Nucleus accumbens (tissue), 56 donors: ENCODE results near the gene FAM219B.
A peak's percentile ranks its signal among the peaks of the same experiment; 100 is the strongest.
"Not testable (repeated sequence)": the region's sequence is repeated elsewhere in the genome, so short reads cannot be mapped to it uniquely, and the experiment has no call there.

Experiments used
- DNase-seq, 56 donors: peaks; one replicate each; lab custom pipeline; 2025; lab: John Stamatoyannopoulos, UW

FAM219B gene

DNA sequence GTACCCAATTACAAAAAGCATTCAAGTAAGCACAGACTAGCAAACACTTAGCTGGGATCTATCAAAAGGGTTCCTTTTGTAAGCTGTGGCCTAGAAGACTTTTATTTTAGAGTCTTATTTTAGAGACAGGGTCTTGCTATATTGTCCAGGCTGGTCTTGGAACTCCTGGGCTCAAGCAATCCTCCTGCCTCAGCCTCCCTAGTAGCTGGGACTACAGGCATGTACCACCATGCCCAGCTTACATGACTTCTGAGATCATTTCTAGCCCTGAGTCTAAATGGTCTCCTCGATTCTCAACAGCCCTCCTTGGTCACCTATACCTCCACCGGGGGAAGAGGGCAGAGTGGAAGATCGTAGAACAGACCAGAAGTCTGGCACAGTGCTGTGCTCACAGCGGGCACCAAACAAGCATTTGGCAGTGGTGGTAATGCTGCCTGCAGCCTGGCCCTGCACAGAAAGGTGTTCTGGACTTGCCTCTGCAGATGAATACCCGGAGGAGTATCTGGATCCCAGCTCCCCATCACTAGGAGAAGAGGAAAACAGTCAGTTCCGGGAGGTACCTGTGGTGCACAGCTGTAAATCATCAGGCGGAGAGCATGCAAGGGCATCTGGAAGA is 2.4 kb downstream of the FAM219B start:
- no peak for DNase-seq

DNA sequence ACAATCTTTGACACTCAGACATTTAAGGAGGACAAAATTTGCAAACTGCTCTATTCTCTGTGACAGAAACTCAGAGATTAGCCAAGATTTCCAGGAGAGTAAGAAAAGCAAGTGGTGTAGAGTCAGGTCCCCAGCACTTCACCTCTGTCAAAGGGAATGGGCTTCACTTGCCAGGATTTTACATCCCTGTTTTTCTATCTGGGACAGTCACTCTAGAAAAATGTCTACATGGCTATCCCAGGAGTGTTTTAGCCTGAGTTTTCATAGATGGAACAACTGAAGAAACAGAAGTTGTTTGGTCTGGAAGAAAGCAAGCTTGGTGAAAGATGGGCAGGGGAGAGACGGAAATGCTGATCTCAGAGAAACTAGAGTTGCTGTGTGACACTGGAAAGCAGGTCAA is 3.0 kb downstream of the FAM219B start:
- no peak for DNase-seq

DNA sequence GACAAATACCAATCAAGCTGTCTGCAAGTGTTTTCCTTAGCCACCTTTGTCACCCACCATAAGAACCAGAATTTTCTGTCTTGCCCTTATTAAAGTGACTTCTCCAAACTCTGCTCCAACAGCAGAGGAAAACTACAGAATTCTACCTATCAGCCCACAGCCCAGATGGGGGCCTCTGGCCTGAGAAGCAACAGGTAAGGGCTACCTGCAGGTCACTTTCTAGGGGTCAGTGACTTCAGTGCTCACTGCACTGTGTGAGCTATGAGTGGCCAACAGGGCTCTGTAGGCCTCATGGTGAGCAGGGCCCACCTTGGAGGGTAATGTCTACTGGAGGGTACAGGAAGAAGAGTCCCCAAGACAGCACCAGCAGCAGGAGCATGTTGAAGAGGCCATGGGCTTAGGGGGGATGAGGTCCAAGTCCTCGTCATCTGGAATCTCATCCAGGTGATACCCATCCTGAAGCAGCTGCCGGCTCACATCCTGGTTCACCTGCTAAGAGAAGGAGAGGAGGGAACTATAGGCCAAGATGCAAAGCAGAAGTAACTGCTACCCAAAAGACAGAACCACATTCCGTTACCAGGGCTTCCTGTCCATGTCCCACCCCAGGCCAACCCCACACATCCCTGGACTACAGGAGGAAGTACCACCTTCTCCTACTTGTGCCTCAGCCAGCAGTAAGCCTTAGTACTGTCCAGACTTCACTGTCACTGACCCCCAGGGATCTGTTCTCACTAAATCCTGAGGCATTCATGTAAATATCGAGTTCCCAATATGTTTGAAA is 4.2 kb downstream of the FAM219B start:
- DNase-seq, result no peak

DNA sequence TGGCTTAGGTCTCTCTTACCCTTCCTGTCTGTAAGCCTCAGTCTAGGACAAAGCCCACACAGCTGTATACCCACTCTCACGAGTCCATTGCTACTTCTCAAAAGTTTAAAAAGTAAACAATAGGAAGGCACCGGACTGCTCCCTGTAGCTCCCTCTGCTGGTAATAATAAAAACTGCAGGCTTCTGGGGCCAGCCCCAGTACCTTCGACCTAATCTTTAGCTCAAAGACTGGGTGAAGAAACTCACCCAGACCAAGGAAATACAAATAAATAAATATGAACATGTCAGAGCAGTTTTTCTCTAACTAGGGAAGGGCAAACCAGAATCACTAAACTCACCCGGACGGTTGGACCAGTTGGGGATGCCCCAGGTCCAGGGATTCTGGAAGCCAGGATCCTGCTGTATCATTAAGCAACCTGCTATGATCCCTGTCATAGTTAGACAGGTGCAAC is 5.0 kb downstream of the FAM219B start:
- peak in 28 of 56 donors; percentile 2 to 75 (median 14) for DNase-seq

DNA sequence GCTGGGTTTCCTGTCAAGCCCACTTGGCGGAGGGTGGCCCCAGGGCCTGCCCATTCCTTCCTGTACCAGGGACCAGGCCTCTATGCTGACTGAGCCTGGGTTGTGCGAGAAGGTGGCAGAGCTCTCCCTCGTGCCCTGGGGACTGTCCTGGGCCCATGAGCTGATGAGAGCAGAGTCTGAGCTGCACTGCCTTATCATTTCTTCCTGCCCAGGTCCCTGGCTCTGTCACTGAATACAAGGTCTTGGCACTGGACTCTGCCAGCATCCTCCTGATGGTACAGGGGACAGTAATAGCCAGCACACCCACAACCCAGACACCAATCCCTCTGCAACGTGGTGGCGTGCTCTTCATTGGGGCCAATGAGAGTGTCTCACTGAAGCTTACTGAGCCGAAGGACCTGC is 9.3 kb downstream of the FAM219B start:
- no peak for DNase-seq

DNA sequence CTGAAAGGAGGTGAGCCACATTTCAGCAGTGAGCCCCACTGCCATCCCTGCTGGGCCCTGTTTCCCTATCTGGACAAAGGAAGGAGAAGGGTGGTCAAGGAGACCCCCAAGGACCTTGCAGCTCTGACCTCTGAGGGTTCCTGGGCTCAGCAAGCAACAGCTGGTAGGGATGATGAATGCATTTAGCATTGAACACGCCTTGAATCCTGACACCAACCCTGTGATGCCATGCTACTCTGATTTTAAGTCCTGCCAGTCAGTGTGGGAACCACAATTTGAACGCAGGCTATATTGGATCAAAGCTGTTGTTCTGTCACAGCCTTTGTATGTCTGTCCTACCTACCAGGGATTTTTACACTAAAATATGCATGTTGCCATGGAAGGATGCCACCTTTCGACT is 10.3 kb downstream of the FAM219B start:
- DNase-seq, result no peak

DNA sequence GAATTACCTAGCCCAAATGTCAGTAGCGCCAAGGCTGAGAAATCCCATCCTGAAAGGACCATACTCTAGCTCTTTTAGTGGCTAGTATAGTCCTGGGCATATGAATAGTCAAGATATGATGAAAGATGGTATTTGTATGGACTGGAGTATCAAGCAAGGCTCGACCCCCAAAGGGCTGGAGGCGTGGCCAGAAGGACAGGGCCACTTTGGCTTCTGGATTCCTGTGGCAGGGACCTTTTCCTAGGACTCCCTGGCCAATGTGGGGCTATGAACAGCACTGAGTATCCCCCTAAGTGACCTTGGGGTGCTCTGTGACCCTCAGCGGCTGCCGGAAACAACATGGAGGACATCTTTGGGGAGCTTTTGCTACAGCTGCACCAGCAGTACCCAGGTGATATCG is 10.8 kb downstream of the FAM219B start:
- no peak for DNase-seq

DNA sequence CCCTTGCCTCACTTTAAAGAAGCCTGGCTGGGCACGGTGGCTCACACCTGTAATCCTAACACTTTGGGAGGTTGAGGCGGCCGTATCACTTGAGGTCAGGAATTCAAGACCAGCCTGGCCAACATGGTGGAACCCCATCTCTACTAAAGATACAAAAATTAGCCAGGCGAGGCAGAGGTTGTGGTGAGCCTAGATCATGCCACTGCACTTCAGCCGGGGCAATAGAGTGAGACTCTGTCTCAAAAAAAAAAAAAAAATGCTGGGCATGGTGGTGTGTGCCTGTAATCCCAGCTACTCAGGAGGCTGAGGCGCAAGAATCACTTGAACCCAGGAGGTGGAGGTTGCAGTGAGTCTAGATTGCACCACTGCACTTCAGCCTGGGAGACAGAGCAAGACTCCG is 12.3 kb downstream of the FAM219B start:
- not testable (repeated sequence) for DNase-seq

DNA sequence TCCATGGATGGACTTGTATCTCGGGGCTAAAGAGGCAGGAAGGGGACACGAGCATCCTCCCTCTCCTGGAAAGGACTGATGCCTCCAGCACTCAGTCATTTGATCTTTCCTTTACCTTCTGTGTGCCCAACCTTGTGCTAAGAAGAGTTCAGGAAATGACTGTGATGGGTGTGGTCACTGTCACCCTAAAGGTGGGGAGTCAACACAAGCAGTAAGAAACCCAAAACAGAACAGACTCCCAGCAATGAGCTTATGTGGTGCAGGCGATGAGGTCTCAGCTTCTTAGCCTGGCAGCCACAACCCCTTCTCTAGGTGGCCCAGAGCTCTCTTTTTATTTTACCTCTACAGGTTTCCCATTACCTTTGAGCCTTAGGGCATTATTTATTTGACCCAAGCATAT is 13.0 kb downstream of the FAM219B start:
- no peak for DNase-seq

DNA sequence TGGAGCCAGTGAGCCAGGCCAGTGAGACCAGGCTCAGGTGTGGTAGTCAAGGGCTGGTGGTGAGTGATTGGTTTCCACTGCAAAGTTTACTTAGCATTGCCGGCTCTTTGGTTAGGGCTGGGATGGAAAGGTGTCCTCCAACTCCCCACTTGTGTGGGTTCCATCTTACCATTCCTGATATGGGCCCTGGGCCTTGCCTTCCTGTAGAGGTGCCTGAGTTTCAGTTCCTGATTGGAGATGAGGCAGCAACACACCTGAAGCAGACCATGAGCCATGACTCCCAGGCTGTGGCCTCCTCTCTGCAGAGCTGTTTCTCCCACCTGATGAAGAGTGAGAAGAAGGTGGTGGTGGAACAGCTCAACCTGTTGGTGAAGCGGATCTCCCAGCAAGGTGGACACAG is 13.7 kb downstream of the FAM219B start:
- DNase-seq, result no peak

DNA sequence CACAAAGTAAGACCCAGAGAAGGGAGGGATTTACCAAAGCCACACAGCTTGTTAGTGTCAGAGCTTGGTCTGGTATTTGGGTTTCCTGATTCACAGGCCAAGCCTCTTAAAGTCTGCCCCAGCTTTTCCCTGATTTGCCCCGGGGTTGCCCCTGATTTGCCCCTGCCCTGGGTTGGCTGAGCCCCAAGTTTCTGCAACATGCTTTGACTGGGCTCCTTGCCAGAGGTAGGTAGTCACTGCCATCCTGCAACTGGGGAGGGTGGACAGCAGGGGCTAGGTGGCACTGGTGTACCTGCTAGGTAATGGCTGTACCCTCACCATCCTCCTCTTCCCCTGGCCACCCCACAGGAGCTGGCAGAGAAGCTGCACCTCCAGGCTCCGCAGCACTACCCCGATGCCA is 14.3 kb downstream of the FAM219B start:
- no peak for DNase-seq

DNA sequence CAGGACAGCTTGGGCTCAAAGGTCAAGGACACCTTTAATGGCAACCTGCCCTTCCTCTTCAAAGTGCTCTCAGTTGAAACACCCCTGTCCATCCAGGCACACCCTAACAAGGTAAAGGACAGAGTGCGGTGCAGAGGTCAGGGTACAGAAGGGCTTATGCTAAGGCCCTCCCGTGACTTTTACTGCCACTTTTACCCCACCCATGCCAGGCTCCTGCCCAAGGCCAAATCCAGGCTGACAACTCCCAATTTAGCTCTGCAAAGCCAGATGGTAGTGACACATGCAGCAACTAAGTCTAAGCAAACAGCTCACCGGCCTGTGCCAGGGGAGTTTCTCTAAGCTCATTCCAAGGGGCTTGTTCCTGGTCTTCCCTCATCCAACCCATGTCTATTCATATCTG is 15.2 kb downstream of the FAM219B start:
- no peak for DNase-seq

DNA sequence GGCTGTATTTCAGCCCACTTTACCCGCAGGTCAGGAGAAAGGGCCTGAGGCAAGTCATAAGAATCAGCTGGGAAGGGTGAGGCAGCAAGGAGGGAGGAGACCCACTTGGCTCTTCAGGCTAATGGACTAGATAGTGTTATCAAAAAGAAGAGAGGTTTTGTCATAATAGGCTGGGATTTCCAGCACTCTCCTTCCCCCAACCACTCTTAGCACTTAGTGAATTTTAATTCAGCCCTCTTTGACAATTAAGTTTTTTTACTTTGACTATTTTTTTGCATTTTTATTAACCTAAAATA is 16.0 kb downstream of the FAM219B start:
- DNase-seq, result no peak

DNA sequence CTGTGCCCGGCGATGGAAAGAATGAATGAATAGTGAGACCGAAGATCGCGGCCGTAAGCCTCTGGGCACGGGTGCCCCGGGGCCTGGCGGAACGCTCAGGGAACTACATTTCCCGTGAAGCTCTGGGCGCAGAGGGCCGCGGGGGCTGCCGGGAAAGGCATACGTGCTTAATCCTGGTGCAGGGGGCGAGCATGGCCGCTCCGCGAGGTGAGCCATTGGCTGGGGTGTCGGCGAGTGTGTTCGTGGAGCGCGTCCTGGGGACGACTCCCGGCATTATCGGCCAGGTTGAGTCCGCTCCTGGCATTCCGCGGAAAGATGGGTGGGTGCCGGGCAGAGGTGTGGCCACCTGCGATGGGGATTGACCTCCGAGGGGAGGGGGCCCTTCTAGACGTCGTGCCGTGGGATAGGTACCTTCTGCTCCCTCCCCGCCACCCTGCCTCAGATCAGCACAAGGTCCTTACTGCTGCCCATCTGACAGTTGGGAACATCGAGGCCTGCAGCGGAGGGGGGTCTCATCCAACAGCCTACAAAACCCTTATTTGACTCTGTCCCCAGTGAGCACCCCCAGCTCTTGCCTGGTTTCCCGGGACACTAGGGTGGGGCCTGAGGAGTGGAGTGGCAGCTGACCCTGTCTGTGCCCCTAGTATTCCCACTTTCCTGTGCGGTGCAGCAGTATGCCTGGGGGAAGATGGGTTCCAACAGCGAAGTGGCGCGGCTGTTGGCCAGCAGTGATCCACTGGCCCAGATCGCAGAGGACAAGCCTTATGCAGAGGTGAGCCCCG is 16.6 kb downstream of the FAM219B start, which contains the start of gene MPI:
MPI (plus strand) TSS at position 160 of the 782 bp plus-strand sequence; CDS start at position 192, 32 bp downstream.
- peak; percentile 13 to 92 (median 81) for DNase-seq

DNA sequence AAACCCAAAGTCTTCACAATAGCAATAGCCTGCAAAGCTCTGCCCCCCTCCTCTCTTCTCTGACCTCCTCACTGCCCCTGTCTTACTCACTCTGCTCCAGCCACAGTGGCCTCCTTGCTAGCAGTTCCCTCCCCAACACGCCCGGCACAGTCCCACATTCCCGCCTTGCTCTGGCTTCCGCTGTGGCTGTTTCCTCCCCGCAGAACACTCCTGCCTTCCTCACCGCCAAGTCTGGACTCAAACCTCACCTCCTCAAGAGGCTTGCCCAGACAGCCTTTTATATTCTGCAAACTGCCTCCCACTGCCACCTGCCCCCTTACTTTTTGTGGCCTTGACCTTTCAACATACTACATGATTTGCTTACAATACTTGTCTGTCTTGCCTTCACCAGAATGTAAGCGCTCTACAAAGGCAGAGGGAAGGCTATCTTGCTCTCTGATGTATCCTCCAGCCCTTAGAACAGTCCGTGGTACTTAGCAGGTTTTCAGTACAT is 17.2 kb downstream of the FAM219B start:
- peak in 33 of 56 donors; percentile 15 to 82 (median 46) for DNase-seq

DNA sequence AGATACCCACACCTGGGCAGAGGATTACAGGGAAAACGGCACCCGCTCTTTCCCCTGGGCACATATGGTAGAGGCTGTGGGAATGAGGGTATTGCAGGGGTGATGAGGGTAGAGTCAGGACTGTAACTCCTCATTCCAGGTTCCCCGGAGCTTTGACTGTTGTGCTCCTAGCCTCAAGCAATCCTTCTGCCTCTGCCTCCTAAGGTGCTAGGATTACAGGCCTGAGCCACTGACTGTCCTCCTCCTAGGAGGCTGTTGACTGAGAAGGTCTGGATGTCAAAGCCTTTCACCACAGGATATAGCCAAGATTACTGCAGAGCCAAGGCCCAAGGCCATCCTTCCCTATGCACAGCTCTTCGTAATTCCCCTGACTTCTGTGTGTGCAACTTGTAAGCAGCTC is 17.9 kb downstream of the FAM219B start:
- DNase-seq, result no peak

DNA sequence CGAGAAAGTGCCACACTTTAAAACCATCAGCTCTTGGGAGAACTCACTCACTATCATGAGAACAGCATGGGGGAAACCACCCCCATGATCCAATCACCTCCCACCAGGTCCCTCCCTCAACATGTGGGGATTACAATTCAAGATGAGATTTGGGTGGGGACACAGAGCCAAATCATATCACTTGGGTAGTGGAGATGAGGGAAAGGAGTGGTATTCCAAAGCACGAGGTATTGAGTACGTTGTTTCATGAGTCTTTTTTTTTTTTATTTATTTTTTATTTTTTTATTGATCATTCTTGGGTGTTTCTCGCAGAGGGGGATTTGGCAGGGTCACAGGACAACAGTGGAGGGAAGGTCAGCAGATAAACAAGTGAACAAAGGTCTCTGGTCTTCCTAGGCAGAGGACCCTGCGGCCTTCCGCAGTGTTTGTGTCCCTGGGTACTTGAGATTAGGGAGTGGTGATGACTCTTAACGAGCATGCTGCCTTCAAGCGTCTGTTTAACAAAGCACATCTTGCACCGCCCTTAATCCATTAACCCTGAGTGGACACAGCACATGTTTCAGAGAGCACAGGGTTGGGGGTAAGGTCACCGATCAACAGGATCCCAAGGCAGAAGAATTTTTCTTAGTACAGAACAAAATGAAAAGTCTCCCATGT is 19.0 kb downstream of the FAM219B start:
- not testable (repeated sequence) for DNase-seq

DNA sequence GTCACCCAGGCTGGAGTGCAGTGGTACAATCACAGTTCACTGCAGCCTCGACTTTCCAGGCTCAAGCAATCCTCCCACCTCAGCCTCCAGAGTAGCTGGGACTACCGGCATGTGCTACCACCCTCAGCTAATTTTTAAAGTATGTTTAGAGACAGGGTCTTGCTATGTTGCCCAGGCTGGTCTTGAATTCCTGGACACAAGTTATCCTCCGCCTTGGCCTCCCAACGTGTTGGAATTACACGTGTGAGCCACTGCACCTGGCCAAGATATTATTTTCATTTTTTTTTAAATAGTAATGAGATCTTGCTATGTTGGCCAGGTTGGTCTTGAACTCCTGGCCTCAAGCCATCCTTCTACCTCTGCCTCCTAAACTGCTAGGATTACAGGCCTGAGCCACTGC is 21.2 kb downstream of the FAM219B start:
- DNase-seq, result no peak

DNA sequence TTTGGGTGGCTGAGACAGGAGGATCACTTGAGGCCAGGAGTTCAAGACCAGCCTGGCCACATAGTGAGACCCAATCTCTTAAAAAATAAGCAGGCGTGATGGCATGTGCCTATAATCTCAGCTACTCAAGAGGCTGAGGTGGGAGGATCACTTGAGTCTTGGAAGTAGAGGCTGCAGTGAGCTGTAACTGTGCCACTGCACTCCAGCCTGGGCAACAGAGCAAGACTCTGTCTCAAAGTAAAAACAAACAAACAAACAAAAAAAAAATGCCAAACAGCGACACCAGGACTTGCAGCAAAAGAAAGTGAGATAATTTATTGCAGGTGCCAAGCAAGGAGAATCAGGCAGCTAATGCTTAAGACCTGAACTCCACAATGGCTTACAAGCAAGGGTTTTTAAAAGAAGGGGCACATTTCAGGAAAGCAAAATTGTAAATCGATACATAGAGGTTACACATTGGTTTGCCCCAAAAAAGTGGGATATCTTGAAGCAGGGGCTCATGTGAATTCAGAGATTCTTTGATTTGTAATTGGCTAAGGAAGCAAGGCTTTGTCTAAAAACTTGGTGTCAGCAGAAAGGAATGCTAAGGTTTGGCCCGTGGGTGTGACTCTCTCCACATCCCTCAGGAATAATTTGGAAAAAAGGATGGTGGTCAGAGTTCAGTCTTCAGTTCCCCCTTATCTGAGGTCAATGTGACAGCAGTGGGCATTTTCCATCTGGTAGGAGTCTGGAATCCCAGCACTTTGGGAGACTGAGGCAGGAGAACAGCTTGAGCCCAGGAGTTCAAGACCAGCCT is 22.0 kb downstream of the FAM219B start:
- DNase-seq, result no peak

DNA sequence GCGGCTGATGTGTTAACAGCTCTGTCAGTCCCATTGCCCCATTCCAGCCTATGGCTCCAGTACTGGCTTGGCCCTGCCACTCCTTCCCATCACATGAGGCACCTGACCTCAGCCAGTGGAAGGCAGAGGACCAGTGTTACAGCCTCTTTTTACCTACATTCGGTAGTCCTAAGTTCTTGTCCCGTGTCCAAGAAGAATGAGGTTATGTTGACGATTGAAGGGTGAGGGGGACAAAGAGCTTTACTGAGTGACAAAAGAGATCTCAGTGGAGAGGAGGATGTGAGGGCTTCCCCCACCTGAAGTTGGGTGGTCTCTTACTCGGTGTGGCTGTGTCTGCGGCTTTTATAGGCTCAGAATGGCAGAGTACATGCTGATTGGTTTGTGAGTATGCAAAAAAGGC is 24.1 kb downstream of the FAM219B start:
- DNase-seq, result no peak
